Measurements from ENCODE around the gene COL27A1.

DNA sequence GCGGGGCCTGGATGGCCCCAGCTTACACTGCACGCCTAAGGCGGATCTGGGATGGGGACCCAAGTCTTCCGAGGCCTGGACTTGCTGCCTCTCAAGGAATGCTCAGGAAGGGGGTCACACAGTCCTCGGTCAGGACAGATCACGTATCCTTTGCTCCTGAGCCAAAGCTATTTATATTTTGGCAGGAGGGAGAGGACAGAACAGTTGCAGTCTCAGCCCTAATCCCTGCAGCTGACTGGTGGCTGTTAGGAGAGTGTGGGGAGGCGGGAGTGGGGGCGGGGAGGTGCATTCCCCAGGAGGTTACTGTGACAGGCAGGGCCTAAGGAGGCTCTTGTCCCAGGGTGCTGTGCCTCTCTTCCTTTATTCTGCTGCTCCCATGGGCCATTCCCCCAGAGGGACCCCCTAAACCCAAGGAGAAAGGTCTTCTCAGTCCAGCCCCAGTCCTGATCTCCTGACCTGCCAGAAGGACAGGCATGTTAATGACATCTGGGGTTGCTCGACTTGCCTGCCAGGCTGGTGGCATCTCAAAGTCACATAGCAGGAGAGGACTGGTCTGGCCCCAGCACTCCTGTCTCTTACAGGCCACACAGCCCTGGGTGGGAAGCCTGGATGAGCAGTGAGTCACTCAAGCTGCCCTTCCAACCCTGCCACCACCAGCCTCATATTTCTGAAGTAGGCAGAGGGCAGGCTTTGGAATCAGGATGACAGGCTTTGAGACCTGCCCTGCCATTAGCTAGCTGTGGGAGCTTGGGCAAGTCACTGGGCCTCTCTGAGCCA is 51.9 kb downstream of the COL27A1 start:
- TF ChIP-seq, protein P1, sequence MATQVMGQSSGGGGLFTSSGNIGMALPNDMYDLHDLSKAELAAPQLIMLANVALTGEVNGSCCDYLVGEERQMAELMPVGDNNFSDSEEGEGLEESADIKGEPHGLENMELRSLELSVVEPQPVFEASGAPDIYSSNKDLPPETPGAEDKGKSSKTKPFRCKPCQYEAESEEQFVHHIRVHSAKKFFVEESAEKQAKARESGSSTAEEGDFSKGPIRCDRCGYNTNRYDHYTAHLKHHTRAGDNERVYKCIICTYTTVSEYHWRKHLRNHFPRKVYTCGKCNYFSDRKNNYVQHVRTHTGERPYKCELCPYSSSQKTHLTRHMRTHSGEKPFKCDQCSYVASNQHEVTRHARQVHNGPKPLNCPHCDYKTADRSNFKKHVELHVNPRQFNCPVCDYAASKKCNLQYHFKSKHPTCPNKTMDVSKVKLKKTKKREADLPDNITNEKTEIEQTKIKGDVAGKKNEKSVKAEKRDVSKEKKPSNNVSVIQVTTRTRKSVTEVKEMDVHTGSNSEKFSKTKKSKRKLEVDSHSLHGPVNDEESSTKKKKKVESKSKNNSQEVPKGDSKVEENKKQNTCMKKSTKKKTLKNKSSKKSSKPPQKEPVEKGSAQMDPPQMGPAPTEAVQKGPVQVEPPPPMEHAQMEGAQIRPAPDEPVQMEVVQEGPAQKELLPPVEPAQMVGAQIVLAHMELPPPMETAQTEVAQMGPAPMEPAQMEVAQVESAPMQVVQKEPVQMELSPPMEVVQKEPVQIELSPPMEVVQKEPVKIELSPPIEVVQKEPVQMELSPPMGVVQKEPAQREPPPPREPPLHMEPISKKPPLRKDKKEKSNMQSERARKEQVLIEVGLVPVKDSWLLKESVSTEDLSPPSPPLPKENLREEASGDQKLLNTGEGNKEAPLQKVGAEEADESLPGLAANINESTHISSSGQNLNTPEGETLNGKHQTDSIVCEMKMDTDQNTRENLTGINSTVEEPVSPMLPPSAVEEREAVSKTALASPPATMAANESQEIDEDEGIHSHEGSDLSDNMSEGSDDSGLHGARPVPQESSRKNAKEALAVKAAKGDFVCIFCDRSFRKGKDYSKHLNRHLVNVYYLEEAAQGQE (IDR thresholded peaks at IDR 0.05; ENCODE audit: unreplicated experiment) = no peak
- TF ChIP-seq CTCF (conservative IDR thresholded peaks at IDR 0.05; ENCODE audit: low read depth in 2 of 2) = no peak
- no peak for TF ChIP-seq POLR2AphosphoS5 (IDR thresholded peaks at IDR 0.05; ENCODE audit: low read depth)
- no peak for TF ChIP-seq EZH2 (IDR thresholded peaks at IDR 0.05; ENCODE audit: low read depth, unreplicated experiment)
- TF ChIP-seq CREB1 (CRISPR knock-in tag; IDR thresholded peaks at IDR 0.05; ENCODE audit: low read depth) = no peak
- TF ChIP-seq JUNB (IDR thresholded peaks at IDR 0.05; ENCODE audit: unreplicated experiment) = no peak
- TF ChIP-seq EZH2phosphoT487 (IDR thresholded peaks at IDR 0.05; ENCODE audit: unreplicated experiment) = no peak
- TF ChIP-seq NANOG (IDR thresholded peaks at IDR 0.05; ENCODE audit: borderline replicate concordance) = no peak
- TF ChIP-seq ETS1 (IDR thresholded peaks at IDR 0.05) = no peak
- no peak for TF ChIP-seq ZNF114 (CRISPR knock-in tag; IDR thresholded peaks at IDR 0.05)
- TF ChIP-seq ZNF331 (CRISPR knock-in tag; IDR thresholded peaks at IDR 0.05; ENCODE audit: low read depth) = no peak

Measured in GM23338 (cell line).